SK-N-SH (cell line): Measurements from ENCODE around the gene TFAP2E. TPM values are rescaled to one million over a fixed set of nuclear protein-coding genes. Genes with fewer than 3 reads are reported as not detected.

Source experiments
- CTCF ChIA-PET: fragments of 300-600, 350-600 bp; formaldehyde crosslinking; extraction: SDS; loops from one replicate; lab custom pipeline; 2021; lab: Yijun Ruan, JAX
- POLR2A ChIA-PET: fragments of 350-600 bp; sonication (Branson Sonifier 250); formaldehyde crosslinking; extraction: SDS; loops from one replicate; lab custom pipeline; 2020; ENCODE audit warnings: antibody characterized with exemption, inconsistent platforms; lab: Yijun Ruan, JAX
- DNase-seq: peaks from one replicate; pipeline ENCODE4 v3.0.0; 2012
- H2AFZ ChIP-seq: fragments of 200-600 bp; sonication (generic); 2 replicates; pipeline ENCODE4 v1.8.1; 2016; ENCODE audit warnings: antibody characterized with exemption, mild to moderate bottlenecking, low read depth
- H3F3A ChIP-seq: fragments of 200-600 bp; sonication (generic); replicated peaks from 2 replicates; pipeline ENCODE3; 2016; ENCODE audit warnings: antibody characterized with exemption, mild to moderate bottlenecking; ENCODE audit not compliant: insufficient read depth
- H3K27ac ChIP-seq, 2 experiments: fragments of 200-500 bp in 1 of 2; fragments of 200-600 bp in 1 of 2; sonication (Bioruptor generic) in 1 of 2; sonication (generic), shearing (Covaris generic) in 1 of 2; 2 replicates each; pipeline versions ENCODE4 v1.5.1 to v1.6.1; 2014 to 2016; ENCODE audit warnings: low read depth in 2 of 2, inconsistent platforms in 1 of 2, low read length in 1 of 2, mild to moderate bottlenecking in 1 of 2, mixed read lengths in 1 of 2
- H3K27me3 ChIP-seq: fragments of 200-600 bp; sonication (generic), shearing (Covaris generic); 2 replicates; pipeline ENCODE4 v1.6.1; 2016; ENCODE audit warnings: mixed run types; ENCODE audit not compliant: insufficient read depth
- H3K36me3 ChIP-seq, 2 experiments: fragments of 200-500 bp in 1 of 2; fragments of 200-600 bp in 1 of 2; sonication (Bioruptor generic) in 1 of 2; sonication (generic) in 1 of 2; replicated peaks in 1 of 2; 2 replicates each; pipeline versions ENCODE3 to v1.5.1; 2014 to 2016; ENCODE audit warnings: low read length in 1 of 2, mild to moderate bottlenecking in 1 of 2; ENCODE audit not compliant: insufficient read depth in 2 of 2, control insufficient read depth in 1 of 2
- H3K4me1 ChIP-seq, 2 experiments: fragments of 200-500 bp in 1 of 2; fragments of 200-600 bp in 1 of 2; sonication (Bioruptor generic) in 1 of 2; sonication (generic), shearing (Covaris generic) in 1 of 2; 2 replicates each; pipeline versions ENCODE4 v1.5.1 to v1.6.1; 2014 to 2016; ENCODE audit warnings: low read depth in 1 of 2, low read length in 1 of 2, mixed run types in 1 of 2; ENCODE audit not compliant: insufficient read depth in 2 of 2, control insufficient read depth in 1 of 2
- H3K4me2 ChIP-seq: fragments of 200-600 bp; sonication (generic), shearing (Covaris generic); 2 replicates; pipeline ENCODE4 v1.6.1; 2017; ENCODE audit warnings: mixed run types
- H3K4me3 ChIP-seq, 2 experiments: fragments of 200-500 bp in 1 of 2; fragments of 200-600 bp in 1 of 2; sonication (Bioruptor generic) in 1 of 2; sonication (generic), shearing (Covaris generic) in 1 of 2; 2 replicates each; pipeline versions ENCODE4 v1.5.1 to v1.8.1; 2014 to 2016; ENCODE audit warnings: low read depth in 2 of 2, inconsistent platforms in 1 of 2, low read length in 1 of 2, mild to moderate bottlenecking in 1 of 2, mixed read lengths in 1 of 2, moderate library complexity in 1 of 2
- H3K79me2 ChIP-seq: fragments of 200-600 bp; sonication (generic); 2 replicates; pipeline ENCODE4 v1.8.1; 2017; ENCODE audit warnings: mild to moderate bottlenecking; ENCODE audit not compliant: insufficient read depth
- H3K9ac ChIP-seq: fragments of 200-600 bp; sonication (generic); 2 replicates; pipeline ENCODE4 v1.6.1; 2017; ENCODE audit warnings: mixed run types
- H3K9me2 ChIP-seq: fragments of 200-600 bp; sonication (generic); 2 replicates; pipeline ENCODE4 v1.6.1; 2017; ENCODE audit warnings: mixed run types
- H3K9me3 ChIP-seq: fragments of 200-600 bp; sonication (generic); 2 replicates; pipeline ENCODE4 v1.6.1; 2017; ENCODE audit warnings: mixed run types, mild to moderate bottlenecking, moderate library complexity
- H4K20me1 ChIP-seq: fragments of 200-600 bp; sonication (generic); 2 replicates; pipeline ENCODE4 v1.6.1; 2017; ENCODE audit warnings: mild to moderate bottlenecking, mixed run types; ENCODE audit not compliant: insufficient read depth
- EP300 ChIP-seq, 2 experiments: IDR thresholded peaks; 2 replicates each; pipeline versions ENCODE4 v1.4.0 to v1.6.1; 2012; ENCODE audit warnings: borderline replicate concordance in 1 of 2, low read depth in 1 of 2, low read length in 1 of 2
- EZH2phosphoT487 ChIP-seq: fragments of 200-600 bp; sonication (generic); IDR thresholded peaks from 2 replicates; pipeline ENCODE4 v1.6.1; 2017; ENCODE audit warnings: low read depth, mixed run types, mild to moderate bottlenecking, antibody characterized with exemption, moderate library complexity, borderline replicate concordance
- FOXM1 ChIP-seq: IDR thresholded peaks from 2 replicates; pipeline ENCODE4 v1.4.0; 2012; ENCODE audit warnings: low read depth, mild to moderate bottlenecking
- GABPA ChIP-seq: IDR thresholded peaks from 2 replicates; pipeline ENCODE4 v1.4.0; 2012; ENCODE audit warnings: low read depth, mild to moderate bottlenecking
- NRF1 ChIP-seq: IDR thresholded peaks from 2 replicates; pipeline ENCODE4 v1.6.1; 2012; ENCODE audit warnings: low read depth, mild to moderate bottlenecking, low read length
- PBX3 ChIP-seq: IDR thresholded peaks from 2 replicates; pipeline ENCODE4; 2012
- USF1 ChIP-seq: IDR thresholded peaks from 2 replicates; pipeline ENCODE4 v1.4.0; 2012; ENCODE audit warnings: low read depth, borderline replicate concordance
- USF2 ChIP-seq: fragments of 150-350 bp; IDR thresholded peaks from 2 replicates; pipeline ENCODE4 v1.6.1; 2017; ENCODE audit warnings: antibody characterized with exemption, low read length, low read depth, borderline replicate concordance
- YY1 ChIP-seq: IDR thresholded peaks from 2 replicates; pipeline ENCODE4 v1.4.0; 2012; ENCODE audit warnings: low read depth, mild to moderate bottlenecking
- WGBS: methylation state at CpG from one replicate; pipeline ENCODE4 v1.1.6; 2017; ENCODE audit warnings: low lambda C conversion rate; 5-methylcytosine and 5-hydroxymethylcytosine counted together
- polyA plus RNA-seq, 3 experiments: library from polyadenylated mRNA; depleted of rRNA; stranded (reverse); fragments of >200 nt; gene quantifications; 2 replicates each; pipeline ENCODE4 v1.2.3, GENCODE V29; 2012

Gene TFAP2E
- polyA plus RNA-seq, 1 of the 3 experiments (the other 2 are of a cell fraction), result 0.59 TPM

- no peak for TF ChIP-seq USF2
These were observed 49.0 kb upstream of the TFAP2E start (continued) for GRCh38 chr1:35524106-35524505.

- DNase-seq, result no peak
- ChIA-PET CTCF (no interaction called here), POLR2A (no interaction called here)
- H2AFZ ChIP-seq, result no peak overlapping the region
- H3K4me1 ChIP-seq, result peaks cover 0 to 7% of the 10 kb centered on the region in 2 experiments; a peak in 1 of 4 replicates
- peaks cover 6% of the 10 kb centered on the region for H3F3A ChIP-seq
- no peak overlapping the region for H3K9ac ChIP-seq
- peaks cover 11 to 24% of the 10 kb centered on the region in 2 experiments for H3K36me3 ChIP-seq
- peaks cover 23% of the 10 kb centered on the region; the same call in 1 of the 2 replicates for H3K79me2 ChIP-seq
- no peak for TF ChIP-seq USF2
- no peak for TF ChIP-seq USF1
- no peak for TF ChIP-seq NRF1
- TF ChIP-seq EZH2phosphoT487, result no peak
- TF ChIP-seq EP300 (IDR thresholded peaks at IDR 0.05; ENCODE audit: borderline replicate concordance in 1 of 2, low read depth in 1 of 2, low read length in 1 of 2), result no peak
- TF ChIP-seq PBX3, result no peak
- no peak for TF ChIP-seq GABPA
- TF ChIP-seq YY1, result no peak
- TF ChIP-seq FOXM1, result no peak
- no peaks in the 10 kb centered on the region for H3K9me2 ChIP-seq
- H4K20me1 ChIP-seq, result peaks cover 5% of the 10 kb centered on the region; the same call in 1 of the 2 replicates
- no peak overlapping the region for H3K4me3 ChIP-seq
- H3K27ac ChIP-seq, result no peak overlapping the region
- peaks cover 4% of the 10 kb centered on the region; the same call in 1 of the 2 replicates for H3K9me3 ChIP-seq
- H3K27me3 ChIP-seq, result no peaks in the 10 kb centered on the region
- no peak overlapping the region for H3K4me2 ChIP-seq
- 79% methylated on average over 5 of the region's 5 CpGs for WGBS
These were observed 42.9 kb upstream of the TFAP2E start for GRCh38 chr1:35530168-35530567.

GRCh38 chr1:35530946-35531345 is 42.2 kb upstream of the TFAP2E start:
- no peak overlapping the region for H3K4me2 ChIP-seq
- no peak overlapping the region for H3K27ac ChIP-seq
- WGBS, result 100% methylated on average over 2 of the region's 2 CpGs
- H3K9me2 ChIP-seq, result no peaks in the 10 kb centered on the region
- no peak for DNase-seq
- no peaks in the 10 kb centered on the region for H3K27me3 ChIP-seq
- POLR2A ChIA-PET, result no interaction called here
- H3K79me2 ChIP-seq, result peaks cover 31% of the 10 kb centered on the region
- H4K20me1 ChIP-seq, result peaks cover 5% of the 10 kb centered on the region; the same call in 1 of the 2 replicates
- TF ChIP-seq USF2, result no peak
- TF ChIP-seq, all 33 proteins: peak for 0
- Histone ChIP-seq H3K9ac (no peak overlapping the region), H3K4me3 (peak overlapping the region in 1 of 2 experiments; percentile 1; a peak in 1 of 4 replicates), H3K9me3 (peaks cover 4% of the 10 kb centered on the region; the same call in 1 of the 2 replicates), H2AFZ (no peak overlapping the region), H3K36me3 (peaks cover 18 to 24% of the 10 kb centered on the region in 2 experiments), H3K4me1 (peaks cover 0 to 7% of the 10 kb centered on the region in 2 experiments; a peak in 2 of 4 replicates), H3F3A (no peaks in the 10 kb centered on the region)
- CTCF ChIA-PET, result no interaction called here
